ENCODE results near the gene DTX3. TPM values are rescaled to one million over a fixed set of nuclear protein-coding genes. Genes with fewer than 3 reads are reported as not detected.
"Not testable (repeated sequence)": the region's sequence is repeated elsewhere in the genome, so short reads cannot be mapped to it uniquely, and the experiment has no call there.

DTX3 gene
- total RNA-seq, 2 donors from 2014 or later: 42.2 to 59.9 TPM

GRCh38 chr12:57654042-57654441 lies 49.4 kb downstream of the DTX3 start:
- Histone ChIP-seq H3K9me3 (no peaks in the 10 kb centered on the region), H3K27me3 (replicated peaks; ENCODE audit: insufficient read depth) (no peaks in the 10 kb centered on the region), H3K4me3 (no peak overlapping the region), H3K27ac (peak overlapping the region; percentile 36 to 44), H3K36me3 (no peaks in the 10 kb centered on the region), H3K4me1 (replicated peaks) (no peaks in the 10 kb centered on the region)
- WGBS: 53% methylated on average over 3 of the region's 3 CpGs
- intact Hi-C loops (cut with DNase I): no loop called here
- TF ChIP-seq CTCF (IDR thresholded peaks at IDR 0.05): no peak
- peak; percentile 23 for TF ChIP-seq POLR2AphosphoS5 (IDR thresholded peaks at IDR 0.05)
- DNase-seq (ENCODE audit: low spot score): no peak

- intact Hi-C loops (cut with DNase I): no loop called here
- no peaks in the 10 kb centered on the region for H3K36me3 ChIP-seq
- no peak for TF ChIP-seq POLR2AphosphoS5 (IDR thresholded peaks at IDR 0.05)
- no peak for TF ChIP-seq POLR2A (IDR thresholded peaks at IDR 0.05)
- no peak for TF ChIP-seq CTCF (IDR thresholded peaks at IDR 0.05)
- no peaks in the 10 kb centered on the region for H3K4me1 ChIP-seq (replicated peaks)
- no peaks in the 10 kb centered on the region for H3K27me3 ChIP-seq (replicated peaks; ENCODE audit: insufficient read depth)
- H3K9me3 ChIP-seq: no peaks in the 10 kb centered on the region
- no peak for DNase-seq (ENCODE audit: low spot score)
- no peak overlapping the region for H3K4me3 ChIP-seq
- H3K27ac ChIP-seq: no peak overlapping the region
- 87% methylated on average over 21 of the region's 23 CpGs for WGBS
Measured at GRCh38 chr12:57655541-57656240, 51.1 kb downstream of the DTX3 start.

- H3K4me3 ChIP-seq; DNase-seq (ENCODE audit: low spot score); H3K27ac ChIP-seq; H3K36me3 ChIP-seq; H3K9me3 ChIP-seq; H3K27me3 ChIP-seq (replicated peaks; ENCODE audit: insufficient read depth); H3K4me1 ChIP-seq (replicated peaks); intact Hi-C loops (cut with DNase I): not testable (repeated sequence)
- 72% methylated on average over 4 of the region's 4 CpGs for WGBS
Measured at GRCh38 chr12:57656408-57656807, 51.8 kb downstream of the DTX3 start.

- Histone ChIP-seq H3K27ac (peak overlapping the region in 1 of 2 donors; percentile 43), H3K27me3 (replicated peaks; ENCODE audit: insufficient read depth) (no peaks in the 10 kb centered on the region), H3K4me3 (no peak overlapping the region), H3K36me3 (no peaks in the 10 kb centered on the region), H3K4me1 (replicated peaks) (no peaks in the 10 kb centered on the region), H3K9me3 (no peaks in the 10 kb centered on the region)
- TF ChIP-seq POLR2A (IDR thresholded peaks at IDR 0.05) (no peak), POLR2AphosphoS5 (IDR thresholded peaks at IDR 0.05) (peak; percentile 64), CTCF (IDR thresholded peaks at IDR 0.05) (no peak)
- peak; percentile 51 for DNase-seq (ENCODE audit: low spot score)
- intact Hi-C loops (cut with DNase I): no loop called here
- WGBS: 47% methylated on average over 3 of the region's 3 CpGs
Measured at GRCh38 chr12:57657744-57658143, 53.1 kb downstream of the DTX3 start.

- no peaks in the 10 kb centered on the region for H3K27me3 ChIP-seq (replicated peaks; ENCODE audit: insufficient read depth)
- intact Hi-C loops (cut with DNase I): no loop called here
- no peak overlapping the region for H3K27ac ChIP-seq
- H3K4me1 ChIP-seq (replicated peaks): no peaks in the 10 kb centered on the region
- H3K4me3 ChIP-seq: no peak overlapping the region
- H3K36me3 ChIP-seq: no peaks in the 10 kb centered on the region
- no peak for TF ChIP-seq POLR2AphosphoS5 (IDR thresholded peaks at IDR 0.05)
- H3K9me3 ChIP-seq: no peaks in the 10 kb centered on the region
- no peak for DNase-seq (ENCODE audit: low spot score)
- 54% methylated on average over 3 of the region's 3 CpGs for WGBS
Measured at GRCh38 chr12:57658890-57659289, 54.3 kb downstream of the DTX3 start.

Other genes starting within 250 kb of the DTX3 start
- gene R3HDM2, start 173.8 kb upstream of the DTX3 start, total RNA-seq: 10 to 100 TPM; 38.7 to 80.9 TPM
- under 1 TPM; 0.46 to 0.57 TPM for gene INHBC, start 170.0 kb upstream of the DTX3 start, total RNA-seq
- gene INHBE, start 149.5 kb upstream of the DTX3 start, total RNA-seq: not detected
- 10 to 100 TPM in 1 of 2 donors, 1 to 10 TPM in 1; 1.7 to 11.5 TPM for gene GLI1, start 145.0 kb upstream of the DTX3 start, total RNA-seq
- gene ARHGAP9, start 125.0 kb upstream of the DTX3 start, total RNA-seq: 10 to 100 TPM in 1 of 2 donors, 1 to 10 TPM in 1; 3.5 to 13.6 TPM
- 10 to 100 TPM; 67.2 to 90.0 TPM for gene MARS1, start 116.8 kb upstream of the DTX3 start, total RNA-seq
- 10 to 100 TPM; 39.0 to 51.8 TPM for gene DDIT3, start 84.3 kb upstream of the DTX3 start, total RNA-seq
- gene MBD6, start 82.0 kb upstream of the DTX3 start, total RNA-seq: 10 to 100 TPM; 54.5 to 92.1 TPM
- 100 to 1,000 TPM; 131 to 157 TPM for gene DCTN2, start 57.6 kb upstream of the DTX3 start, total RNA-seq
- gene KIF5A, start 54.8 kb upstream of the DTX3 start, total RNA-seq: 1 to 10 TPM in 1 of 2 donors, under 1 TPM in 1; 0.50 to 3.7 TPM
- gene PIP4K2C, start 13.6 kb upstream of the DTX3 start, total RNA-seq: 10 to 100 TPM; 37.4 to 51.1 TPM
- 10 to 100 TPM; 16.6 to 32.5 TPM for gene ARHGEF25, start 6.6 kb downstream of the DTX3 start, total RNA-seq
- gene B4GALNT1, start 28.4 kb downstream of the DTX3 start, total RNA-seq: 1 to 10 TPM; 2.2 to 6.7 TPM
- gene OS9, start 89.3 kb downstream of the DTX3 start, total RNA-seq: 100 to 1,000 TPM; 210 to 321 TPM
- 1 to 10 TPM in 1 of 2 donors, under 1 TPM in 1; 0.82 to 4.2 TPM for gene AGAP2, start 133.9 kb downstream of the DTX3 start, total RNA-seq
- gene TSPAN31, start 140.2 kb downstream of the DTX3 start, total RNA-seq: 100 to 1,000 TPM in 1 of 2 donors, 10 to 100 TPM in 1; 40.4 to 127 TPM
- gene CDK4, start 147.5 kb downstream of the DTX3 start, total RNA-seq: 100 to 1,000 TPM in 1 of 2 donors, 10 to 100 TPM in 1; 97.5 to 103 TPM
- gene MARCHF9, start 150.3 kb downstream of the DTX3 start, total RNA-seq: 10 to 100 TPM; 11.1 to 13.2 TPM
- under 1 TPM; 0.14 to 0.91 TPM for gene CYP27B1, start 162.3 kb downstream of the DTX3 start, total RNA-seq
- 10 to 100 TPM in 1 of 2 donors, 1 to 10 TPM in 1; 4.9 to 14.3 TPM for gene METTL1, start 167.3 kb downstream of the DTX3 start, total RNA-seq
- gene EEF1AKMT3, start 167.8 kb downstream of the DTX3 start, total RNA-seq: 10 to 100 TPM; 12.1 to 12.6 TPM
- gene TSFM, start 178.0 kb downstream of the DTX3 start, total RNA-seq: 10 to 100 TPM; 24.3 to 39.6 TPM
- gene AVIL, start 213.9 kb downstream of the DTX3 start, total RNA-seq: 1 to 10 TPM; 3.1 to 3.5 TPM
- 100 to 1,000 TPM in 1 of 2 donors, 10 to 100 TPM in 1; 99.2 to 159 TPM for gene CTDSP2, start 241.9 kb downstream of the DTX3 start, total RNA-seq